ENCODE data around the gene ZNF678.

DNA sequence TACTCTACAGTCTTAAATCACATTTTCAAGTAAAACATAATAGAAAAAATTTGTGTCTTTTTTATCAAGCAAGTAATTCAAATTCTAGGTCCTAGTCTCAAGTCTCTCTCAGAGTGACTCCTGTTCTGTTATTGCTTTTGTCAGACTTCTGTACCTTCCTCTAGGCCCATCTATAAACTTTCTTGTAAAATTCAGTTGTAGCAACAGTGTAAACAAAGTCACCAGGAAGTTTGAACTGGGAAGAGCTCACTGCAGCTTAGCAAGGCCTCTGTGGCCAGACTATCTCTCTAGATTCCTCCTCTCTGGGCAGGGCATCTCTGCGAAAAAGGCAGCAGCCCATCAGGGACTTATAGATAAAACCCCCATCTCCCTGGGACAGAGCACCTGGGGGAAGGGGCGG lies 13.5 kb upstream of the ZNF678 start:
- TF ChIP-seq POLR2AphosphoS5 (IDR thresholded peaks at IDR 0.05) = peak; percentile 86
- TF ChIP-seq CTCF (IDR thresholded peaks at IDR 0.05) = no peak
